Activated effector memory CD4-positive, alpha-beta T cell treated with anti-CD3 and anti-CD28 coated beads, Interleukin-2, amount 50 U/mL, for 16 hours (primary cell): ENCODE data around the gene CDHR1.
"Not testable (repeated sequence)": the region's sequence is repeated elsewhere in the genome, so short reads cannot be mapped to it uniquely, and the experiment has no call there.

Source experiments
- DNase-seq: peaks from one replicate; pipeline ENCODE4 v3.0.0-alpha.2; 2020

Gene CDHR1

DNA sequence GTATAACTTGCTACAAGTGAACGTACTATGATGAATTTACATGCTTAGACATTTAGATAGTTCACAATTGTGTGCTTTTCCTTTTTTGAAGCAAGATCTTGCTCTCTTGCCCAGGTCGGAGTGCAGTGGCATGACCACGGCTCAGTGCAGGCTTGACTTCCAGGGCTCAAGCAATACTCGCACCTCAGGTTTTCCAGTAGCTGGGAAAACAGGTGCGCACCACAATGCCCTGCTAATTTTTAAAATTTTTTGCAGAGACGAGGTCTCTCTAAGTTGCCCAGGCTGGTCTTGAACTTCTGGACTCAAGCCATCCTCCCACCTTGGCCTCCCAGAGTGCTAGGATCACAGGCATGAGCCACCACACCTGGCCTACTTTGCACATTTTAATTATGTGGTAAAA, 18.9 kb upstream of the CDHR1 start:
- DNase-seq, result no peak

DNA sequence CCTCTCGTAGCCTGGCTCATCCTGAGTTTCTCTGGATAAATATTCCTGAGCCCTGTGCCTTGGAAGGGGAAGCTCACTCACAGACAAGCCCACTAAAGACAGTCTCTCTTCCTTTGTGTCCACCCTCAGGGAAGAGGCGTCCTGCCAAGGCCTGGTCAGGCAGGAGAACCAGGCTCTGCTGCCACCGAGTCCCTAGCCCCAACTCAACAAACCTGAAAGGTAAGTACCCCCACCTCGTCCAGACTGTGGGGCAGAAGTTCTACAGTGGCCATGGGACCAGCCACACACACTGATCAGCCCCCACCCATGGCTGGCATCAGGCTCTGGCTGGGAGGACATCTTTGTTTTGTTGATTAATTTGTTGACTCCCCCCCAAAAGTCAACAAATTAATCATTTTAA, 18.0 kb upstream of the CDHR1 start:
- no peak for DNase-seq

DNA sequence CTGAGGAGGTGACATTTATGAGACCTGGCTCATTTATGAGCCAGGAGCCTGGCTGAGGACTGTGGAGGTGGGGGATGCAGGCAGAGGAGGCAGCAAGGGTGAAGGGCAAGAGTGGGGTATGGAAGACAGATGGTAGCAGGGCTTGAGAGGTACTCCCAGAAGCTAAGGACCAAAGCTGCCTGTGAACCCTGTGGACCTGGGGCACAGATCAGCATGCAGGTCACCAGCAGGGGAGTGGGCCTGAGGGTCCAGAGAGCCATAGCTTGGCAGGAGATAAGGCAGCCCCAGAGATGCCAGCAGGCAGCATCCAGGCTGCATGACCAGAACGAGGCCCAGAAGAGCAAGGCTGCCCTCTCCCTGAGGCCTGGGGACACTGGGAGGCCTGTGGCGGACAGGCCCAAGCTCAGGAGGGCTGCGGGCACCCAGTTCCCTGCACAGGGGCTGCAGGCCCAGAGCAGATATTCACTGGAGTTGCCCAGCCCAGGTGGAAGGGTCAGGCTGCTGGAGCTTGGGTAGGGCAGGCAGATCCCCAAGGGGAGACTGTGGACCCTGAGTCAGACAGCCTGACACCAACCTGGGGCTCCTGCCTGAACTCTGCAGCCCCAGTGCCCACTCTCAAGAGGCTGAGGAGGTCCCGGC, 17.4 kb upstream of the CDHR1 start:
- DNase-seq, result no peak

DNA sequence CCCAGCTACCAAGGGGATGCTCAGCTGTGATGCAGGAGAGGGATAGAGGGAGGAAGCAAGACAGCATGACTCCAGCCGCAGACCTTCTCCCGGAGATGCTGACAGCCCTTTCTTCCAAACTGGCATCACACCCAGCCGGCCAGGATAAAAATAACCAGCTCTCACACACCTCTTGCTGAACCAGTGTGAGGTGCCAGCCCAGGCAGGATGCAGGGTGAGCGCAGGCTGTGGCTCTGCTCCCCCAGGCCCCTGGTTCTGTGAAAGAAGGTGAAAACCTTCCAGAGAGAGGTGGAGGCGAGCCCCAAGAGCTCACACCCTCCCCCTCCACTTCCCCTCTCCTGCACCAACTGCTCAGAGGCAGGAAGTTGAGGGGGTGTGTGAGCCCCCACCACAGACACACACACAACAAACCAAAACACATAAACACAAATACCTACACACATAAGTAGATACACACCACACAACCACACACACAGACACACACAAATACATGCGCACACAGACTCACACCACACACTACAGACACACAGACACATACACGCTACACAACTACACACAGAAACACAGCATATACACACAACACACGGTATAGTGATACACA, 16.7 kb upstream of the CDHR1 start:
- DNase-seq, result no peak

DNA sequence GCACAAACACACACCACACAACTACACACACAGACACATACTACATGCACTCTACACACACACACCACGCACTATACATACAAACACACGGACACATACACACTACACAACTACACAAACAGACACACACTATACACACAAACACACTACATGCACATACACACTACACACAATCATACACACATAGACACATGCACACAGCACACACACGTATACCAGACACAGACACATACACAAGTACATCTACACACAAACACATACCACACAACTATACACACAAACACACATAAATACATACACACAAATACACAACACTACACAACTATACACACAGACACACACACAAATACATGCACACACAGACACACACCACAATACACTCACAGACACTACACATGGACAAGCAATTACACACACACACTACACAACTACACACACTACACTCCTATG, 16.2 kb upstream of the CDHR1 start:
- no peak for DNase-seq

DNA sequence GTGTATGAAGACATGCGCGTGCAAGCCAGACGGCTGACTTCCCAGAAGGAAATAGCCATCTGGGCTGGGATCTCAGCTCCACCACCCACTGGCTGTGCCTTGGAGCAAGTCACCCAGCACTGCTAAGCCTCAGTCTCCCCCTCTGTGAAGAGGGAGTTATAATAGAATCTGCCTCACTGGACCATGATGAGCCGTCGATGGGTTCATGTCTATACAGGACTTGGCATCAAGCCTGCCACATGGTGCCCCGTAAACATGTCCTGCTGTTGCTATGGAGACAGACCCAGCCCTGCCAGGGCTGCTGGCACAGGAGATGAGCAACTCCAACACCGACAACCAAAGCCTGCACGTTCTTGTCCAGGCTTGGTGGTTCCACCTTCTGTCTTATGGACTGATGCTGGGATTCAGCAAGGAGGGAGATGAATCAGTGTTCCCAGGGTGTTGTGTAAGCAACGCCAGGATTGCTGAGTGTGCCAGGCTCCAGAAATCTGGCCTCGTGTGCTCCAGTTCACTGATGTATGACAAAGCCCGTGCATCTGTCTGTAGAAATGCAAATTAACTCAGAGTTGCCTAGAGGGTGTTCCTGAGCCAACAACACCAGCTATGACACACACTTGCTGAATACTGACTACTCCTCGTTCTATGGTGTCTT, 15.2 kb upstream of the CDHR1 start:
- no peak for DNase-seq

DNA sequence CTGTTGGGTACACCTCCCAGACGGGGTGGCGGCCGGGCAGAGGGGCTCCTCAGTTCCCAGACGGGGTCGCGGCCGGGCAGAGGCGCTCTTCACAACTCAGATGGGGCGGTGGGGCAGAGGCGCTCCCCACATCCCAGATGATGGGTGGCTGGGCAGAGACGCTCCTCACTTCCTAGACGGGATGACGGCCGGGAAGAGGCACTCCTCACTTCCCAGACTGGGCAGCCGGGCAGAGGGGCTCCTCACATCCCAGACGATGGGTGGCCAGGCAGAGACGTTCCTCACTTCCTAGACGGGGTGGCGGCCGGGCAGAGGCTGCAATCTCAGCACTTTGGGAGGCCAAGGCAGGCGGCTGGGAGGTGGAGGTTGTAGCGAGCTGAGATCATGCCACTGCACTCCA, 14.0 kb upstream of the CDHR1 start:
- not testable (repeated sequence) for DNase-seq

DNA sequence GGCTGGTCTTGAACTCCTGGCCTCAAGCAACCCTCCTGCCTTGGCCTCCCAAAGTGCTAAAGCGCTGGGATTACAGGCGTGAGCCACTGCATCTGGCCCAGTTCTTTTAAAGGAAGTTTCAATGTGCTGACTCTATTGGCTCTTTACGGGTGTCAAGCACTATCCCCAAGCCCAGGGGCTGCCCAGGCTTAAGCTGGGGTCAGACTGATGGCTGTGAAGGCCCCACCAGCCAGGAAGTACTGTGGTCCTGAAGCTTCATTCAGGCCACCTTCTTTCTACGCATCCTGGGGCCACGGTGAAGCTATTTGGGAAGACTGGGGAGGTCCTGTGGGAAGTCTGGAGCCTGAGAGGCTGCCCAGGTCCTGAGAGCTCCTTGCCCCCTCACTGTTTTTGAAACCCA, 12.7 kb upstream of the CDHR1 start:
- peak; percentile 53 for DNase-seq

DNA sequence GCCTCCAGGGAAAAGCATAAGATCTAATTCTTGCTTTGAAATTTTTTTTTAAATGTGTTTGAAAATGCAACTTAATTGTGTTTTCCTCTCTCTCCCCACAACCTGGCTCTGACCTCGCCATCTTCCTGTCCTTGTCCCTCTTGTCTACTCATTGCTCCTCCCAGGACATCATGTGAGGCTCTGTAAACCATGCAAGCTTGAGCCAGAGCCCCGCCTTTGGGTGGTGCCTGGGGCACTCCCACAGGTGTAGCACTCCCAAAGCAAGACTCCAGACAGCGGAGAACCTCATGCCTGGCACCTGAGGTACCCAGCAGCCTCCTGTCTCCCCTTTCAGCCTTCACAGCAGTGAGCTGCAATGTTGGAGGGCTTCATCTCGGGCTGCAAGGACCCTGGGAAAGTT, 9.8 kb upstream of the CDHR1 start:
- peak; percentile 30 for DNase-seq

DNA sequence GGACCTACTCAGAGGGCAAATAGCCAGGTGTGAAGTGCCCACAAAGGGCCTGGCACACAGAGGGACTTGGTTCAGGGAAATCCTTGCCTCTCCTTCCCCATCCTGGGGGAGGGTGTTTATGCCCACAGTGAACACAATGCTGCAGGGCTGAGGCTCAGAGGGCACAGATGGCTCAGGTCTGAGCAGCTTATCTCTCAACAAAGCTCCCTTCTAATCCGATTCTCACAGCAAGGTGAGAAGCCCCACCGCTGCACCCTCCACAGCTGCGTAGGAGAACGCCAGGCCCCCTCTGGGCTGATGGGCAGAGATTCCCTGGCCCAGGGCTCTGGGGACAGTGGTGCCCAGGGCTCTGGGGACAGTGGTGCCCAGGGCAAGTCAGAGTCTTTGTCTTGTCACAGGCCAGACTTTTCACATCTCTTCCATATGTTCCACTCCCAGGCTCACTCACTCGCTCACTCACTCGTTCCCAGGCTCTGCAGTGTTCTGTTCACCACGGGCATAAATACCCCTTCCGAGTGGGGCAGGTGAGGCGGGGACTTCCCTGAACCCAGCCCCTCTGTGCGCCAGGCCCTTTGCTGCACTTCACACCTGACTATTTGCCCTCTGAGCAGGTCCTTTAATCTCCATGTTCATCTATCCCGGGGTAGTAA, 8.7 kb upstream of the CDHR1 start:
- peak; percentile 33 for DNase-seq

DNA sequence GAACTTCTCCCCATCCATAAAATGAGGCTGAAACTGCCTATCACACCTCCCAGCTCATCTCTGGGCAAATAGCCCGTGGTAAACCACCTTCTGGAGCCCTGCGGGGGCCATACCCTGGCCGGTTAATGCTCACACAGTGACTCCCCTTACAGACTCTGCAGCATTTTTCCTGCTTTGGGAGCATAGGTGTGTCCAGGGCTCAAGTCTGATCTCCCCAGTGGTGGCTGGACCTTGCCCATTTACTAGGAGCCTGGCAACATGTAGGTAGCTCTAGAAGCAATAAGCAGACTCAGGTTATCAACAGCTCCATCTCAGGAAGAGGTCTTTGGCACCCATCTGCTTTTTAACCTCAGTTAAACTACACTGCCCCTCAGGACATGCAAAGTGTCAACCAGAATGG, 5.5 kb upstream of the CDHR1 start:
- peak; percentile 27 for DNase-seq

DNA sequence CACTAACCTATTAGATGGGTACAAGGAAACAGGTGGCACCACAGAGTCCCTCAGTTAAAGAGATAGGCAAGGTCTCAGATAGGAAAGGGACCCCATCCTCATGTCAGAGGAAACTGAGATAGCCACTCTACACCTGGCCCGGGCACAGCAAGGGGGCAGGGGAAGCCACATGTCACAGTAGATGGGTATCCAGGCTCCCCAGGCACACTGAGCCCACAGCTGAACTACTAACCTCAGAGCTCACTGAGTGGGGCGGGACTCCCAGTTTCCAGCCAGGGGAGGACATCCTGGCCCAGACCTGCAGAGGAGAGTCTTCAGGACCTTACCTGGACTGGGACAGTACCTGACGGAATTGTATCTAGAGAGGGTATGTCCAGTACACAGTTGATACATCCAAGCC, 3.7 kb upstream of the CDHR1 start:
- no peak for DNase-seq

DNA sequence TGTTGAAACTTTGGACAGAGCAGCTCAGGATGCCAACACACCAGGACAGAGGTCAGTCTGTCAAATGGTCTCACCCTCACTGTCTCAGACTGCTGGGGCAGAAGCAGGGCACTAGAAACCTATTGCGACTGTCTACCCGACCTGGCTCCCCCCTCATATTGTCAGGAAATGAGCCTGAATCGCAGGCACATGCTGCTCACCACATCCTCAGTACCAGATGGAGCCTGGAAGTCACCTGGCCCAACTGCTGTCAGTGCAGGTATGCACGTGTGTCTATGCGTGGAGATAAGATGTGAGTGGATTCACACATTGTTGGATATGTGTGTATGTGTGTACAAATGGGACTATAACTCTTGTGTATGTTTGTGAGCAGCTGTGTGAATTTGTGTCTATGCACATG, 3.2 kb upstream of the CDHR1 start:
- no peak for DNase-seq

DNA sequence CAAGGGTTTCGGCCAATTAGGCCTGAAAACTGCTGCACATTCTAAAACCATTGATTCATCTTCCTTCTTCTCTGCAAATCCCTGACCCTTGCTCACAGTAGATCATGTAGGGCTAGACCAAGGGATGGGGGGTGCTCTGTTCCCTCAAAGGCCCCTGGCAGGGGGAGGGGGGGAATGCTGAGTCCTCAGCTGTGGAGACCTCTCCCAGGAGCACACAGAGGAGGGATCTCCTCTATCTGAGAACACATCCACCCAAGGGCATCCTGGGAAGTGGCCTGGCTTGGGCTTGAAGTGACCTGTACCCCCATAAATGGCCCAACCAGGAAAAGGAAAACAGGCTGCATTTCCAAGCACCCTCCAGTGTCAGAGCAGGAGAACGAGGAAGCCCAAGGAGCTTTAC, 1.0 kb upstream of the CDHR1 start:
- DNase-seq, result no peak

DNA sequence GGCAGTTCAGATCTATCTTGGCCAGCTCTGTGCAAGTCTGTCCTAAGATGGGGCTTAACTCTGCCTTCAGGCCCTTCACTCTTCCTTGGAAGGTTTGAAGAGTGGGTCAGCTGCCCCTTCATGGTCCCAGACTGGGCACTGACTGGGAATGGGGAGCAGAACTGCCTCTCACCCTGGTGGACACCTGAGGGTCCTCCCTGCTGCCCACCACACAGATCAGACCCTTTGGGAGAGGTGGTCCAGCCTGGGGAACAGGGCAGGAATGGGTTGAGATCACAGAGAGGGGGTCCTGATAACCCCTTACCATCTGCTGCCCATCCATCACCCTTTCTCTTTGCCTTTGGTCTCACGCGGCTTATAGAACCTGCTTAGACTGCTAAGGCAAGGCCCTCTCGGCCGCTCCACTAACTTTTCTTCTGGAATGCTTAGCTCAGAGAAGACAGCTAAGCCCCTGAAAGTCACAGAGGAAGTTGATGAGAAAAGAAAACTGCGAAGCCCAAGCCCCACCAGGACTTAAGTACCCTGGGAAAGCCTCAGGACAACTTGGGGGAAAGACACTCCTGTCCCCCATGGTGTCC, 402 bp upstream of the CDHR1 start:
- no peak for DNase-seq

DNA sequence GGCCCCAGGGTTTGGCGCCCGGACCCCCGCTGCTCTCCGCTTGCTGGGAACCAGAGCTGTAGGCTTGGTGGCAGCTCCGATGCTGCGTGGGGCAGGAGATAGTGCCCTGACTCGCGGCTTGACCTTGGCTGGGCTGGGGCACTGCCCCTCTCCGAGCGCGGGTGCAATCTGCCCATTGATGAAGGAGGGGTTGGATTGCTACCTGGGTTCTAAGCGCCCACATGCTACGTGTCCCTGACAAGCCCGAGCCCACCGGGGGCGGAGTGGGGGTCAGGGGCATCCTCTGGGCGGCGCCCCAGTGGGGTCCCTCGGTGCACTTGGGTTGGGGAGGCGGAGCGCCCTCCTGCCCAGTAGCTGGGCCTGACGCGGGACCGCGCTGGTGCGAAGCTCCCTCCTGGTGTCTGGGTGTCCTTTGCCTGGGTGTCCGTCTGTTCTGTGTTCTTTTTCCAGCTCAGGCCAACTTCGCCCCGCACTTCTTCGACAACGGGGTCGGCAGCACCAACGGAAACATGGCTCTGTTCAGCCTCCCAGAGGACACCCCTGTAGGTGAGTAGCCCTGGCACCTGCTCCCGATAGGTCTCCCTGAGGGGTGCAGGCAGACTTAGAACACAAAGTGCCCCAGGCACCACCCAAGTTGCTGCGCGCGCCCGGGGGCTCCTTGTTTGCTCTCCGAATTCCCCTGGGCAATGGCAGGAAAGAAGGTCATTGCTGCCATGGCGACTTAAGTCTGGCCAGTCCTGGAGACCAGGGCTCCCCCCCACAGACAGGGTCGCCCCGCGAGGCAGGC, 900 bp downstream of the CDHR1 start:
- no peak for DNase-seq

DNA sequence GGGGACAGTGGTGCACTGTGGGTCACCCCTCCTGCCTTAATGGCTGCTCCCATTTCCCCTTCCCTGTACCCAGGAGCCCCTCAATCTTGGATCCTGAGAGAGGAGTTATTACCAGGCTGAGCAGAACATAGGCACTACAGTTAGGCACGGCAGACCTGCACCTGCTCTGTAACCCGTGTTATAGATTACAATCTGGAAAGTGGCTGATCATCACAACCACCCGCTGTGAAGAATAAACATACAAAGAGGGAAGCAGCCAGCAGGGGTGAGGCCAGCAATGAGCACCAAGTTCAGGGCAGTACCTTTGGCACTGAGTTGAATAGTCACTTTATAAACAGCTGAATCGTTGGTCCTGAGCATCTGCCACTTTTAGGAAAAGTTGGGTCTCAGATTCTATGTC, 1.7 kb downstream of the CDHR1 start:
- DNase-seq, result no peak

DNA sequence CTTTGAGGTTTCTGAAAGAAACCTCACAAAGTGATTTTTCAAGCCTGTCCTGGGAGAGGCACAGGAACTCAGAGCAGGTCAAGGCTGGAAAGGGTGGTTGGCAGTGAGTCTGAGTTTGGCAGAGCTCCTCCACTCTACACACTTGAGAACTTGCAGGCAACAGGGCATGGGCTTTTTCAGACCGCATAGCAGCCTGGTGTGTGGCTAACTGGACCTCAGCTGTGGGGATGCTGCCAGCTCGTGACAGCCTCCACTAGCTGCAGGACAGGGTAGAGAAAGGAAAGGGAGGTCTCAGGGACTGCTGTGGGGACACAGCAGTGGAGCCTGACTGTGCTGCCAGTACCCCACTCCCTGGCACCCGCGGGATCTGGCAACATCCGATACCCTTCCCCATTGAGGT, 2.6 kb downstream of the CDHR1 start:
- no peak for DNase-seq

DNA sequence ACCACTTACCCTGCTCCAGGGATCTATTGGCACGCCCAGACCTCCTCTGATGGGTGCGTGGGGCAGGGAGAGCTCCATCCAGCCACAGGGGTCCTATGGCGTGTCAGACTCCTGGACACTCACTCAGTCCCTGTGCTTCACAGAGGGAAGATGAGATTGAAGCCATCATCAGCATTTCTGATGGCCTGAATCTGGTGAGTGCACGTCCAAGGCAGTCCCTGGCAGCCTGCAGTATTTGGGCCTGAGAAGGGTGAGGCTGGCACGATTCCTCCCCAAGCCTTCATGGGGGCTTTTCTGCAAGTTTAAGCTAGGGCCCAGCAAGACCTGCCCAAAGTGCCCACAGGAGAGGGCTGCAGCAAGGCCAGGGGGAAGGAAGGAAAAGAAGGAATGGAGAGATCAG, 3.3 kb downstream of the CDHR1 start:
- DNase-seq, result no peak

DNA sequence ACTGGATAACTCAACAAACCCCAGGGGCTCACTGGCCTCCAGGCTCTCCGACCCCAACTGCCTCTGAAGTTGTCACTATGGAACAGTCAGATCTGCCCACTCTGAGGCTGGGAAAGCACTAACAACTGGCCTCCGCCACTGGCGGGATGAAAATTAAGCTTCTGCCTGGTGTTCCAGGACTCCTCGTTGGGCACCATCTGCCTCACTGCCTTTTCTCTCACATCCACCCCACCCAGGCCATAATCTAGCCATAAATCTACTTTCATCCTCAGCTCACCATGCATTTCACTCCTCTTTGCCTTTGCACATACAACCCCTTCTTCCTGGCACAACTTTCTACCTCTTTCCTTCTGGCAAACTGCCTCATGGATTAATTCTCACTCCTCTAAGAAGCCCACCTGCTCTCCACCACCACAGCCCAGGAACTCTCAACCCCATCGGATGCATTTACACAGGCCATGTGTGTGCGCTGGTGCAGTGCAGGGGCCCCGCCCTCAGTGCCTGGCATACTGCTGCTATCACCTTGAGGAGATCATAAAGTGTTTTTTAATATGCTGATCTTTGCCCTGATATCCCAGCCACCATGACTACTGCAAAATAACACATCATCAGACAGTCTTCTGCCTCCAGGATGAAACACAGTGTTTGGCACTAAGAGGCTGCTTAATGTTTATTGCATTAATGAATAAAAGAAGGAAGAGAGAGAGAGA, 4.0 kb downstream of the CDHR1 start:
- DNase-seq, result no peak

DNA sequence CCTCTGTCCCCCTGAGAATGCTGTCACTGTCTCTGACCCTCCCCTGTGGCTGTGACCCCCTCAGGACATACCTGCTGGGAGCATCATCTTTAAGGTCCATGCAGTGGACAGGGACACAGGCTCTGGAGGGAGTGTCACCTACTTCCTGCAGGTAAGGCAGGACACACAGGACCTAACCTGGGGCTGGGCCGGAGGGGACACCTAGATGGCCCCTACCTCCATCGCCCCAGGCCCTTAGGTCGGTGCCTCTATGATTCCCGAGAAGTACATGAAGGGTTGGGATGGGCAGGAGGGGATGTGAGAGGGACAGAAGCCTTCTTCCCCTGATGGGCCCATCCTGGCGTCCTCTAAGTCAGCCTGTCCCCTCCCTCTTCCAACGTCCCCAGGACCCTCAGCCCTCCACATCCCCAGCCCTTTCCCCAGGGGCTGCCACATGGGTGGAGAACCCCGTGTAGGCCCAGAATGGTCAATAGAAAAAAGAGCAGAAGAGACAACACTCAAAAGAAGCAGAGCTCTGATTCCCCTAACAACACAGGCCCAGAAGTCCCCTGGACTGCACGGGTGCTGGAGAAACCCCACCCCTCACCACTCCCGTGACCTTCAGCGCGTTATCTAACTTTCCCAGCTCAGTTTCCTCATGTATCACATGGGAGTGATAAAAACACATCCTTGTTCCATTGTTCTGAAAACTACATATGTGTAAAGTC, 6.4 kb downstream of the CDHR1 start:
- no peak for DNase-seq

DNA sequence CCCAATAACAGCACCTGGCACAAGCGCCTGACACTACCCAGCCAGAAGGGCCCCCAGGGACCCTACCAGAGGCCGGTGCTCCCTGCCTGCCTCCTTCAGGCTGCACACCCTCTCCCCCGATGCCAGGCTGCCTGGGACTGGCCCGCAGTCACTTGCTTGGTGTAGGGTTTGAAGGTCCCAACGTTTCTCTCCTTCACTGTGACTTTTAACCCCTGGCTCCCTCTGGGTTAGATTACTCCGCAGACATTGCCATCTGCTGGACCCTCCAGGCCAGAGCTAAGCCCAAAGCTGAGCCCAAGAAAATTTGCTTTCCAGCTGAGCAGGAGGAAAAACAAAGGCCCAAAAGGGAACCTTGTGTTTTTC, 6.9 kb downstream of the CDHR1 start:
- no peak for DNase-seq
